MM.1S (cell line): ENCODE results near the gene PLCB1.

Experiments
- DNase-seq: peaks from one replicate; pipeline ENCODE4 v3.0.0-alpha.2; 2015
- H2AFZ ChIP-seq: fragments of 300-600 bp; sonication (generic); 2 replicates; pipeline ENCODE4 v1.6.0; 2016; ENCODE audit warnings: antibody characterized with exemption, low read length
- H3F3A ChIP-seq: fragments of 300-600 bp; sonication (generic); 2 replicates; pipeline ENCODE4 v1.6.1; 2016; ENCODE audit warnings: mild to moderate bottlenecking, antibody characterized with exemption, low read length, moderate library complexity, mixed read lengths; ENCODE audit not compliant: insufficient read depth
- H3K27ac ChIP-seq: fragments of 300-600 bp; sonication (generic); 2 replicates; pipeline ENCODE4 v1.5.1; 2016; ENCODE audit warnings: mild to moderate bottlenecking, low read length
- H3K27me3 ChIP-seq: fragments of 300-600 bp; sonication (generic); replicated peaks from 2 replicates; pipeline ENCODE4 v1.6.0; 2016; ENCODE audit warnings: low read length; ENCODE audit not compliant: insufficient read depth
- H3K36me3 ChIP-seq: fragments of 300-600 bp; sonication (generic); replicated peaks from 2 replicates; pipeline ENCODE4 v1.6.1; 2016; ENCODE audit warnings: mild to moderate bottlenecking, low read length, mixed read lengths; ENCODE audit not compliant: insufficient read depth
- H3K4me1 ChIP-seq: fragments of 300-600 bp; sonication (generic); 2 replicates; pipeline ENCODE4 v1.6.1; 2016; ENCODE audit warnings: low read length, mixed read lengths
- H3K4me2 ChIP-seq: fragments of 300-600 bp; sonication (generic); 2 replicates; pipeline ENCODE4 v1.6.0; 2016; ENCODE audit warnings: low read depth, low read length
- H3K4me3 ChIP-seq: fragments of 300-600 bp; sonication (generic); 2 replicates; pipeline ENCODE4 v1.5.1; 2016; ENCODE audit warnings: low read length, mixed read lengths
- H3K79me2 ChIP-seq: fragments of 300-600 bp; sonication (generic); 2 replicates; pipeline ENCODE4 v1.6.1; 2016; ENCODE audit warnings: mixed run types, low read length, mixed read lengths
- H3K9ac ChIP-seq: fragments of 300-600 bp; sonication (generic); 2 replicates; pipeline ENCODE4 v1.6.1; 2016; ENCODE audit warnings: low read length, mixed read lengths
- H3K9me2 ChIP-seq: fragments of 300-600 bp; sonication (generic); replicated peaks from 2 replicates; pipeline ENCODE4 v1.6.1; 2016; ENCODE audit warnings: mild to moderate bottlenecking, low read length, mixed read lengths; ENCODE audit not compliant: insufficient read depth
- H3K9me3 ChIP-seq: fragments of 300-600 bp; sonication (generic); replicated peaks from 2 replicates; pipeline ENCODE4 v1.6.1; 2016; ENCODE audit warnings: mild to moderate bottlenecking, low read length, mixed read lengths; ENCODE audit not compliant: insufficient read depth
- H4K20me1 ChIP-seq: fragments of 300-600 bp; sonication (generic); 2 replicates; pipeline ENCODE4 v1.6.1; 2016; ENCODE audit warnings: mild to moderate bottlenecking, low read length, moderate library complexity, mixed read lengths; ENCODE audit not compliant: insufficient read depth
- CTCF ChIP-seq: fragments of 300-600 bp; sonication (generic); IDR thresholded peaks from 2 replicates; pipeline ENCODE4 v1.5.1; 2016; ENCODE audit warnings: antibody characterized with exemption, low read length, mixed read lengths
- EZH2 ChIP-seq: fragments of 300-600 bp; sonication (generic); optimal IDR thresholded peaks from 2 replicates; pipeline ENCODE3; 2017; ENCODE audit warnings: low read depth, mild to moderate bottlenecking, antibody characterized with exemption, low read length, mixed read lengths
- EZH2phosphoT487 ChIP-seq: fragments of 300-600 bp; sonication (generic); IDR thresholded peaks from 2 replicates; pipeline ENCODE4 v1.6.1; 2018; ENCODE audit warnings: antibody characterized with exemption, low read length

The PLCB1 gene

GRCh38 chr20:8744228-8744844 is 612.3 kb downstream of the PLCB1 start:
- no peaks in the 10 kb centered on the region for H3K9me2 ChIP-seq
- no peak overlapping the region for H3K27ac ChIP-seq
- H3K79me2 ChIP-seq, result no peaks in the 10 kb centered on the region
- TF ChIP-seq EZH2phosphoT487 (no peak), CTCF (no peak), EZH2 (no peak)
- H4K20me1 ChIP-seq, result no peaks in the 10 kb centered on the region
- H3K9me3 ChIP-seq, result no peaks in the 10 kb centered on the region
- H3K9ac ChIP-seq, result no peak overlapping the region
- no peak overlapping the region for H3K4me2 ChIP-seq
- H3K36me3 ChIP-seq, result no peaks in the 10 kb centered on the region
- H3K4me1 ChIP-seq, result no peaks in the 10 kb centered on the region
- no peak for DNase-seq
- no peaks in the 10 kb centered on the region for H3F3A ChIP-seq
- H3K4me3 ChIP-seq, result no peak overlapping the region
- H3K27me3 ChIP-seq, result no peaks in the 10 kb centered on the region
- no peak overlapping the region for H2AFZ ChIP-seq

DNA sequence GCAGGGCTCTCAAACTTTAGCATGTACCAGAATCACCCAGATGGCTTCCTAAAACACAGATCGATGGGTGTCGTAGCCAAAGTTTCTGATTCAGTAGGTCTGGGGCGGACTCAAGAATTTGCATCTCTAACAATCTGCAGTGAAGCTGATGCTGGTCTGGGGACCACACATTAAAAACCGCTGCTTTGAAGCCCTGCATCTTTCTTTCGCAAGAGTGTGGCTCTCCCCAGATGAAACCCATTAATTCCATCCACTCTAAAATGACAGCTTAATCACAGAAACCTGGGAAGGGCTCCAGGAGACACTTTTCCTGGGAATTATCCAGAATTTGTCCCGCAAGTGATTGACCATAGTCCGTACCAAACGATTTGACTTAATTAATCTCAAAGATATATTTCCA is 617.0 kb downstream of the PLCB1 start:
- Histone ChIP-seq H3K9me3 (no peaks in the 10 kb centered on the region), H3K9me2 (no peaks in the 10 kb centered on the region), H3K4me1 (no peaks in the 10 kb centered on the region), H3K9ac (no peak overlapping the region), H3K27ac (no peak overlapping the region), H3K27me3 (no peaks in the 10 kb centered on the region), H3K4me2 (no peak overlapping the region), H3F3A (no peaks in the 10 kb centered on the region), H3K79me2 (no peaks in the 10 kb centered on the region), H3K36me3 (no peaks in the 10 kb centered on the region), H3K4me3 (no peak overlapping the region), H4K20me1 (no peaks in the 10 kb centered on the region), H2AFZ (no peak overlapping the region)
- no peak for DNase-seq
- TF ChIP-seq CTCF, result no peak
- TF ChIP-seq EZH2phosphoT487, result no peak
- TF ChIP-seq EZH2, result no peak

DNA sequence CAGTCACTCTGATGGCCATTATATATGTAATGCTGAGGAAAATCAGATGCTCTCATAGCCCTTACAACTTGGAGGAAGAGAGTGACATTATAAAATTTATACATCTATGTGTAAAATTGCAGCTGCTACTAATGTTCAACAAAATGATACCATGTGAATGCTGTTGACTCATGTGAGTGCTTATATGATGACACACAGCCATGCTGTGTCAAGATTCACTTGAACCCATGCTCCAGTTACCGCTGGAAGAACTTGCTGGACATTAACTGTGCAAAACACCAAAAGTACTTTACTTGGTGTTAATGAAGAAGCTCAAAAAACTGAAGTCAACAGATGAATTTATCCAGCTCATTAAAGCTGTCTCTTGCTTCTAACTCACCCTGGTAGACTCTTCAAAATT is 617.9 kb downstream of the PLCB1 start:
- Histone ChIP-seq H3K4me1 (no peaks in the 10 kb centered on the region), H4K20me1 (no peaks in the 10 kb centered on the region), H3K36me3 (no peaks in the 10 kb centered on the region), H3F3A (no peaks in the 10 kb centered on the region), H3K4me3 (no peak overlapping the region), H3K79me2 (no peaks in the 10 kb centered on the region), H3K9me2 (no peaks in the 10 kb centered on the region), H2AFZ (no peak overlapping the region), H3K27ac (no peak overlapping the region), H3K9ac (no peak overlapping the region), H3K27me3 (no peaks in the 10 kb centered on the region), H3K9me3 (no peaks in the 10 kb centered on the region), H3K4me2 (no peak overlapping the region)
- no peak for DNase-seq
- TF ChIP-seq CTCF (no peak), EZH2phosphoT487 (no peak), EZH2 (no peak)
